ENCODE data around the gene C6orf120.

DNA sequence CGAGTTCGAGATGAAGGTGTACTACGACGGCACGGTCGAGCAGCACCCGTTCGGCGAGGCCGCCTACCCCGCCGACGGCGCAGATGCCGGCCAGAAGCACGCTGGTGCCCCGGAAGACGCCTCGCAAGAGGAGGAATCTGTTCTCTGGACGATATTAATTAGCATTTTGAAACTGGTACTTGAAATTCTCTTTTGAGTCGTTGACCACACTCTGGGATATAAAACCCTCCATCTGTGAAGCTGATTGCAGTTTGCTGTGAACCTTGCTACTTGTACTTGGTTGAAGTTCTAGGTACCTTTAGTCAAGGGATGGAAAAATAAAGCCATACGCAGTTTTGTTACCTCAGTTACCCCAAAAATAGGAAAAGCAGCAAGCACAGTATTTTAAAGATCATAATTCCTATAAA lies 917 bp downstream of the C6orf120 start:
- no peak for TF ChIP-seq CTCF (conservative IDR thresholded peaks at IDR 0.05)
- TF ChIP-seq EZH2 (IDR thresholded peaks at IDR 0.05; ENCODE audit: low read depth): no peak

Measured in PC-9 (cell line).